GM19397 (cell line): ENCODE measurements around the gene NAXE.
A peak's percentile ranks its signal among the peaks of the same experiment; 100 is the strongest.
"Not testable (repeated sequence)": the region's sequence is repeated elsewhere in the genome, so short reads cannot be mapped to it uniquely, and the experiment has no call there.

Experiments
- ATAC-seq: cut with Tn5 transposase; IDR thresholded peaks from one replicate; pipeline ENCODE4 v1.9.1; 2021; ENCODE audit warnings: mild to moderate bottlenecking, moderate library complexity; ENCODE audit not compliant: unreplicated experiment

The NAXE gene

DNA sequence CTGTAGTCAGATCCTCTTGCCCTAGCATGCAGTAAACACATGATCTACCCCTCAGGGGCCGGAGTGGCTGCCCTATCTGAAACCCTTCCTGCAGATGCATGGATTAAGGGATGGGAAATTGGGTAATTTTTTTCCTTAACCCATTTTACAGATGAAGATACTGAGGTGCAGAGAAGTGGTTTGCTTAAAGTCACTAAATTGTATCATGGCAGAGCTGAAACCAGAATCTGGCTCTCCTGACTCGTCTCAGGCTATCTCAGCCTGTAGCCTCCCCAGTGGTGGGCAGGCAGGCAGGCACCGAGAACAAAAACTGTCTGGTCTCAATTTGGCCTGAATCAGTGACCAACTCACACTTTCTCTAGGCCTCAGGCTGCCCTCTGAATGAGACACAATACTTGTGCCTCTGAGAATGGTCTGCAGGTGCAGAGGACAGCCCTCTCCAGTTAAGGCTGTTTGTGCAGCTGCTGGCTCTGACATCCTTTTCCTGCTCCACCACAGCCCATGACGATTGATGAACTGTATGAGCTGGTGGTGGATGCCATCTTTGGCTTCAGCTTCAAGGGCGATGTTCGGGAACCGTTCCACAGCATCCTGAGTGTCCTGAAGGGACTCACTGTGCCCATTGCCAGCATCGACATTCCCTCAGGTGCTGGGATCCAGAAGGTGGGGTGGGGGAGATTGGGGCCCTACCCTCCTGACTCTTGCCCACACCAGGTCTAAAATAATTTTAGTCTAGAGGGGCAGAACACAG lies 1.5 kb downstream of the NAXE start:
- no peak for ATAC-seq

DNA sequence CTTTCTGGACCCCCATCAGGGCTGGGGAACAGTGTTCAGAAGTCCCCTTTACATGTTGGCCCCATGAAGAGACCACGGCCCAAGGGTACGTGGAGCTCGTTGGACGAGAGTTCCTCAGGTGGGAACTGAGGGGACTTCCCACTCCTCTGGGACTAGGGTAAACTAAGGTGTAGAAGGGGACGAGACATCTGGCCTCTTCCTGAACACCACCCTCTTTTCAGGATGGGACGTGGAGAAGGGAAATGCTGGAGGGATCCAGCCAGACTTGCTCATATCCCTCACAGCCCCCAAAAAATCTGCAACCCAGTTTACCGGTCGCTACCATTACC lies 2.0 kb downstream of the NAXE start:
- no peak for ATAC-seq

DNA sequence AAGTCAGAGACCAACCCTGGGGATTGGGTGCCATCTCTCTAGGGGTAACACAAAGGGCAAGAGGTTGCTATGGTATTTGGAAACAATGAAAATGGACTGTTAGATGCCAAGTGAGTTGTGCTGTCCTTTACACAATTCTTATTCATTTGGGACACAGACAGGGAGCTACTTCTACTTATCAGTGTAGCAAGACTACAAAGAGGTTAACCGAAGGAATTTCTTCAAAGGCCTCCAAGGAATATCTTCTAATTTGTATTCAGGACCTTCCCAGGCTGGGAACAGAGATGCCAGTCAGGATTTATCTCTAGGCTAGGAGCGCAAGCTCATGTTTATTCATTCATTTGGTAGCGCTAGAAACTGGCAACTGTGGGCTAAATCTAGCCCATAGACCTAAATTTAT lies 2.6 kb downstream of the NAXE start:
- ATAC-seq = no peak

DNA sequence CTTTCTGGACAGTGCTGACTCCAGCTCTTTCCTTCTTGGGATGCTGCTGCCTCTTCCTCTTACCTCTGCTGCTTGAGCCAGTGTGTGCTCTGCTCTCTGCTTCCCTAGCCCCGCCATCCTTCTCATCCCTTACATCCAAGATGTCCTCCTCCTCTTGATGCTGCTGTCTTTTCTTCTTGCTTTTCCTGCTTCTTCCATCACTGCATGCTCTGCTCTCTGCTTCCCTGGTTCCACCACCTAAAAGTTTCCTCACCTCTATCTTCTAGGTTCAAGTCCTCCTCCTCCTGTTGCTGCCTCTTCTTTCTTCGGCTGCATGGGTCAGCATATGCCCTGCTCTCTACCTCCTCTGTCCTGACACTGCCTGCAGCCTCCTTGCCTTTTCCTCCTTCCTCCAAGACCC lies 3.4 kb downstream of the NAXE start:
- ATAC-seq = no peak

DNA sequence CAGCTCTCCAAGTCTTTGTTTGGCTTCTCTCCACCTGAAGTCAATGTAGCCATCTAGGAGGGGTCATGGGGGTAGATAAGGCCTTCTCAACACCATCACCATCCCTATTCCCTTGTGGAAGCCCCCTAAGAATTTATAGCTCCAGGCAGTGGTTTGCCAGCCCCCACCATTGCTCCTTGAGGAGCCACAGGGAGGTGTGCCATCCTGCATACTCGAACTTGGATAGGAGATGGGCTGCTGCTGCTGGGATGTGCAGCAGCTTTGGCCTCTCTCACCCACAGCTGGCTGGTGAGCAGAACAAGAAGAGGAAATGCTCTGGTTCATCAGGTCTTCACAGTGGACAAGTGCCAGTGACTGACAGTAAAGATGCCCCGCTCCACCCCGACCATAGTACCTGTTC lies 4.8 kb downstream of the NAXE start:
- ATAC-seq = no peak

DNA sequence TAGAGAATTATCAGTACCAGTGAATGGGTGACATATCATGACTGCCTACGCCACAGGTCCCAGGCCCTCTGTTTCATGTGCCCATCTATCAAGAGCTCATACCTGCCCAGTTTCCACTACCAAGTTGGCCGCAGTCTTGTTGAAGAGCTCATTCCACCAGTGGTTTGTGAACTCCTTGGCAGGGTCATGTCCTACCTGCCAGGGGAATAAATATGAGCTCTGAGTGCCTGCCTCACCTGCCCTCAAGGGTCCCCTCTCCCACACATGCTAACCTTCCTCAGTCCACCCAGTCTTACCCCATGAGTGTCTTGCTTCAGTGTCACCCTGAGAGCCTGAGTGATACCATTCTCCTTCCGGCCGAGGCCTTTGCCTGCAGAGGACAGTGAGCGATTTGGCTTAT lies 6.5 kb downstream of the NAXE start:
- no peak for ATAC-seq

DNA sequence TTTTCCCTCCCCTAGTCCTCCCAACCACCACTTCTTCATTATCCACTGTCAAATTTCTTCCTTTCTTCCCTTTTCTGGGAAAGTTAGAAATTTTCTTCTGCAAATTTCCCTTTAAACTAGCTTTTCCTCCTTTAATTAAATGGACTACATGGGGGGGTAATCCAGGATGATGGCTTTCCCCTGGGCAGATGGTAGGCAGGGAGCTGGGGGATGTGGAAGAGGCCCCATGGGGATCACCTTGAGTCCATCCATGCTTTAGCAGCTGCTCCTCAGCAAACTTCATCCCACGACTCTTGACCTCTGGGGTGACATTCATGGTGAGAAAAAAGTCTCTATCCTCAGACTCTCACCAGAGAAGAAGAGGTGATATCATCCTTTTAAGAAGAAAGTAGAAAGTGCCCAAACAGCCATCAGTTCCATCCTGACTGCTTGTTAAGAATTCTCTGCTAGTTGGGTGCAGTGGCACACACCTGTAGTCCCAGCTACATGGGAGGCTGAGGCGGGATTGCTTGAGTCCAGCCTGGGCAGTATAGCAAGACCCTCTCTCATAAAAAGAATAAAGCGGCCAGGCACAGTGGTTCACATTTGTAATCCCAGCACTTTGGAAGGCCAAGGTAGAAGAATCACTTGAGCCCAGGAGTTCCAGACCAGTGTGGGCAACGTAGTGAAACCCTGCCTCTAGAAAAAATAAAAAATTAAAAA lies 7.3 kb downstream of the NAXE start:
- ATAC-seq = no peak

DNA sequence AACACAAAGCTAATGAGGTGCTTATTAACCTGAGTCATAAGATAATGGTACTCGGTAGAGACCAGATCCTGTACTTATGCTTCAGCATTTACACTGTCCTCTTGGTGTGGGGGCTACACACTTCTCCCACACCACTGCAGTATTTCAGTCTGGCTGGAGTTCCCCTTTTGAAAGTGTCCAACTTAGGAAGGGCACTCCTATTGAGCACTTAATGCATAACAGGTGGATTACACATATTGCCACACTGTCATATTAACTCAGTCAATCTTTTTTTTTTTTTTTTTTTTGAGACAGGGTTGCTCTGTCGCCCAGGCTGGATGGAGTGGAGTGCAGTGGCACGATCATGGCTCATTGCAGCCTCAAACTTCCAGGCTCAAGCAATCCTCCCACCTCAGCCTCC lies 8.2 kb downstream of the NAXE start:
- no peak for ATAC-seq

DNA sequence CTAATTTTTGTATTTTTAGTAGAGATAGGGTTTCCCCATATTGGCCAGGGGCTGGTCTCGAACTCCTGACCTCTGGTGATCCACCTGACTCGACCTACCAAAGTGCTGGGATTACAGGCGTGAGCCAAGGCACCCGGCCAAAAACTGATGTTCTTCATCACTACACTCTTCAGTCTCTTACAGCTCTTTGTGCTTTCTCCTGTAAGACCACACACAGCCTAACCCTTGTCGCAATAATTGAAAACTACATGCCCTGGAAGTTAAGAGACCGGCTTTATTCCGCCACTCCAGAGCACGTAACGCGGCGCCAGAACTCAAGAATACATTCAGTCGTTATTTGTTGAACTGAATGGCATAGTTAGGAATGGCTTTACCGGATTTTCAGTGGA lies 9.2 kb downstream of the NAXE start:
- ATAC-seq = no peak

DNA sequence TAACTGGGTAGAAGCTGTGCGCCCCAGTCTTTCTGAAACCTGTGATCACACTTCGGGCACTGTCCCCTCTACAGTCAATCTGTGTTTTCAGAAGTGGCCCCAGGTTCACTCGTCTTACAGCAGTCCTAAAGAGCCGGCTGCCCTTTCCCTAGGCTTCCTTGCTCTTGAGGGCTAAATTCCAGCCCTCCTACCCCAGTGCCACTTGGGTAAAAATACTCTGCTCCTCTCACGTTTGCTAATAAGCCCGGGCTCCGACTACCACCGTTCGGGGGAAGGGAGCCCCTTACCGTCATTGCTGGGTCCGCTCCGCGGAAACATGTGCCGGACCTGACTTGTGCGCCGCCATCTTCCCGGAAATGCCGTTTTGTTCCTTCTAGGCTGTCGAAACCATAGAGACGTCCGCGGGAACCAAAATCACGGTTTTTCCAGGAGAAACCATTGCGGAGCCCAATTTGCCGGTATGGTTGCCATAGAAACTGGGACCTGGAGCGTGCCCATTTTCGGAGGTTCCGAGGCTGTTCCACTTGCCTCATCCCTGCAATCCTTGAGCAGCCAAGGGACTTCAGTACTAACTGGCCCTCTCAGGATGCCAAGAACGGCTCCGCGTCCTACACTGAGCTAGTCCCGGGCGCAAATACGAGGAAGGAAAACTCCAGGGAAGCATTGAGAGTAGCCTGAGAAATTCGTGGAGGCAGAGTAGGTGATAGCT lies 9.7 kb downstream of the NAXE start, which contains the start of gene GPATCH4:
Gene GPATCH4 (minus strand): TSS at position 358 of the 709 bp plus-strand sequence.
- ATAC-seq = peak; percentile 67

DNA sequence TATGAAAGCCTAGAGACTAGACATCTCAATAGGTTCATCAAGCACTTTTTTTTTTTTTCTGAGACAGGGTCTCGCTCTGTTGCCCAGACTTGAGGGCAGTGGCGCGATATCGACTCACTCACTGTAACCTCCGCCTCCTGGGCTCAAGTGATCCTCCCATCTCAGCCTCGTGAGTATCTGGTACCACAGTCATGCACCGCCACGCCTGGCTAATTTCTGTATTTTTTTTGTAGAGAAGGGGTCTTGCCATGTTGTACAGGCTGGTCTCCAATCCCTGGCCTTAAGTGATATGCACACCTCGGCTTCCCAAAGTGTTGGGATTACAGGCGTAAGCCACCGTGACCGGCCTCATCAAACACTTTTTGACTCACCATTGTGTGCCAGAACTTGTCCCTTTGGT lies 10.3 kb downstream of the NAXE start:
- ATAC-seq = no peak

DNA sequence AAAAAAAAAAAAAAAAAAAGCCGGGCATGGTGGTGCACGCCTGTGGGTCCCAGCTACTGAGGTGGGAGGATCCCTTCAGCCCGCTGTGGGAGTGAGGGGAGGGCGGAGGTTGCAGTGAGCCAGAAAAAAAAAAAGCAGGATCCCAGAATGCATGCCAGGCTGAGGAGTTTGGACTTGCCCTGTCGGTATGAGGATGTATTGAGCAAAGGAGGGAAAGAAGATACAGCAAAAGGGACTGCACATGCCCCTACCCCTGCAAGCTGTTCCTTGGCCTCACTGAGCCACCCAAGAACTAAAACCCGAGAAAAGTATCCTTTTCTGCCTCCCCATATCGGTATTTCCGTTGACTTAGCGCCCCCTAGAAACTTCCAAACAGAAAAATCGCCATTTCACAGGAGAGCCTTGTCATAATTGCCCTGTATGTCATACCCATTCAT lies 11.0 kb downstream of the NAXE start:
- no peak for ATAC-seq

DNA sequence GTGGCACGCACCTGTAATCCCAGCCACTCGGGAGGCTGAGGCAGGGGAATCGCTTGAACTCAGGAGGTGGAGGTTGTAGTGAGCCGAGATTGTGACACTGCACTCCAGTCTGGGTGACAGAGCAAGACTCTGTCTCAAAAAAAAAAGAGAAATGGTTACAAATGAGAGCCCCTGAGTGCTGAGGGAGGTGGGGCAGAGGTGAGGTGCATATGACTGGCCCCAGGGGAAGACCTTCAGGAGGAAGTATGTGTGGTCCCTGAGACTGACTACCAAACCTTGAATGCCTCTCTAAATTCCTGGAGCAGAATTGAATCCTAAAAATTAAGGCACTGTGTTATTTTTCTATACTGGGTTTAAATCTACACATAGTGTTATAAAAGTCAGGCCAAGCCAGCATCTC lies 15.8 kb downstream of the NAXE start:
- ATAC-seq = not testable (repeated sequence)

DNA sequence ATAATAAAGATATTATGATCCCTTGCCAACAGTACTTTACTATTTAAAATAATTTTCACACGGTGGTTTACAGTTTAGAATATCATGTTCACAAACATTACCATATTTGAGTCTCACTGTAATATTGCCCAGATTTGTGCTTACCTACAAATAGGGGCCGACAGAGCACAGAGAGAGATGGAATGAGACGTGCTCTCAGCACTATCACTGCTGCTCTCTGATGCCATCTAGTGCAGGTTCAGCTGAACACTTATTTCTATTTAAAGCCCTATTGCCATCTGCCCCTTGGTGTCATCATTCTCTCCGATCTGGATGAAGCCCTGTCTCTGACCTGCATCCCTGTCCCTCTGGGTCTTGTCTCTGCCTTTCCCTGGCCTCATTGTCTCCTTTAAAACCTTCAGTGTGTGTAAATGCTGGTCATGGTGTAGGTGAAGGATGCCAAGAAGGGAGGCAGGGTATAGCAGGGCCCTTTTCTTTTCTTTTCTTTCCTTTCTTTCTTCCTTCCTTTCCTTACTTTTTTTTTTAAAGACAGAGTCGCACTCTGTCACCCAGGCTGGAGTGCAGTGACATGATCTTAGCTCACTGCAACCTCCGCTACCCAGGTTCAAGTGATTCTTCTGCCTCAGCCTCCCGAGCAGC lies 16.6 kb downstream of the NAXE start:
- no peak for ATAC-seq

DNA sequence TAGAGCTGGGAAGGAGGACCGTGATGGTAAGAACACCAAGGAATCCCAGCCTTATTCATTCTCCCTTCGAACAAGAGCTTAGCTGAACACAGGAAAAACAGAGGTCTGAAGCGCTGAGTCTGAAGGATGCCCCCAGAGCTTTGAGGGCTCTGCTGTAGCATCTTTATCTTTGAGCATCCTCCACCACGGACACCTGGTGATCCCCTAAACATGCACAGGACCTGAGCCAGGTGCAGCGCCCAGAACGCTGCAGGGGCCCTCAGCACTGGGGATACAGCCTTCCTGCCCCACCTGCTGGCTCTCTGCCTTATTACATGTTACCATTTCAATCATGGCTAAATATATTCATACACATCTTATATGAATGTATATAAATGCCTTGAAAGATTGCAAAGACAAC lies 17.4 kb downstream of the NAXE start:
- ATAC-seq = no peak

DNA sequence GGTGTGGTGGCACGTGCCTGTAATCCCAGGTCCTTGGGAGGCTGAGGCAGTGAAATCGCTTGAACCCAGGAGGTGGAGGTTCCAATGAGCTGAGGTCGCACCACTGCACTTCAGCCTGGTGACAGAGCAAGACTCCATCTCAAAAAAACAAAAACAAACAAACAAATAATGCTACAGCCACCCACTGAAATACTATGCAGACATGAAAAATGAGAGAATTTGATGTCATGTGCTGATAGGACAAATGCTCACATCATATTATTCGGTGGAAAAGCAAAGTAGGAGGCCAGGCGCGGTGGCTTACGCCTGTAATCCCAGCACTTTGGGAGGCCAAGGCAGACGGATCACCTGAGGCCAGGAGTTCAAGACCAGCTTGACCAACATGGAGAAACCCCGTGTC lies 18.5 kb downstream of the NAXE start:
- ATAC-seq = not testable (repeated sequence)

DNA sequence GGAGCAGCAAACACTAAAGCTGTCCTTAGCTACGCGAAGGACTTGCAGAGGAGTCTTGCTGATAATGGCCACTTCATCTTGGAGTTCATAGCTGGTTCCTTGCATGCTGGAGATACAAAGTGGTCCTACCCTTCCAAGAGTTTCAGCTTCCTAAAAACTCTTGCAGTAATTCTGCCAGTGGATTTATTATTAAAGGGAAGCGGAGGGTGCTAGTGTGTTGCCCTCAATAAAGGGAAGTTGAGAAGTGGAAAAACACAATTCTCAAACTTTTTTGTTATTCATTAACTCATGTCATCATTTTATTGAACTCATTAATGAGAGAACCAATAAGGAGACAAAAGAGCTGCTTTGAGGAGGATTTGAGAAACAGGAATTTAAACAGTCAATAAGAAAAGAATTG lies 21.1 kb downstream of the NAXE start:
- no peak for ATAC-seq

DNA sequence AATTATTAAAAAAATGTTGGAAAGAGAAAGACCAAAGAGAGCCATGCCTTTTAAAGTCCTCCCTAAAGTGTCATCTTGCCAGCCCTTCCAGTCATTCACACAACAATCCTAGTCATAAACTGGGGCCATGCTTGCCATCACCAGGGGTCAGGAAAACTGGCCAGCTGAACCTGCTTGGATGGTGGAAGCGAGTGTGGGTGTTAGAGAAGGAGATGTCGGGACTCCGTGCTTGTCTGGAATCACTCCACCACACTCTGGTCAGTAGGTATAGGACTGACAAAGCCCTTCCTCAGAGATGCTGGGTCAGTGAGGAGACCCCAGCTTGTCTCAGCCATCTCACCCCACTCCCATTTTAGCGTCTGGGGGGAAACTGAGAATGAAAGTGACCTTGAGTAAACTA lies 24.4 kb downstream of the NAXE start:
- ATAC-seq = no peak

DNA sequence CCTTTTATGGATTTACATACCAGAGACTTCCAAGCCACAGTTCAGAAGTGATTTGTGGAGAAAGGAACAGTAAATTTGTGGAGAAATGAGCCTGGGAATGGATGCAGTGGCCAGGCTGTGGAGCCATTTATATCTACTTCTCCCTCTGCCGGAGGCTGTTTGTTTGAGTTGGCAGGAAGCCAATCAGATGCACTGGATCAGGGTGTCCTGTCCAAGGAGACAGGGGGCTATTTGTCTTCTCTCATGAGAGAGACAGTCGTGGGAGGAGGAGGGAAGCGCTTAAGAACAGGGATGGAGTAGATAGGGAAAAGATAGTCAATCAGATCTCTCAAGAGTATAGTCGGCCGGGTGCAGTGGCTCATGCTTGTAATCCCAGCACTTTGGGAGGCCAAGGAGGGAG lies 24.9 kb downstream of the NAXE start:
- no peak for ATAC-seq

DNA sequence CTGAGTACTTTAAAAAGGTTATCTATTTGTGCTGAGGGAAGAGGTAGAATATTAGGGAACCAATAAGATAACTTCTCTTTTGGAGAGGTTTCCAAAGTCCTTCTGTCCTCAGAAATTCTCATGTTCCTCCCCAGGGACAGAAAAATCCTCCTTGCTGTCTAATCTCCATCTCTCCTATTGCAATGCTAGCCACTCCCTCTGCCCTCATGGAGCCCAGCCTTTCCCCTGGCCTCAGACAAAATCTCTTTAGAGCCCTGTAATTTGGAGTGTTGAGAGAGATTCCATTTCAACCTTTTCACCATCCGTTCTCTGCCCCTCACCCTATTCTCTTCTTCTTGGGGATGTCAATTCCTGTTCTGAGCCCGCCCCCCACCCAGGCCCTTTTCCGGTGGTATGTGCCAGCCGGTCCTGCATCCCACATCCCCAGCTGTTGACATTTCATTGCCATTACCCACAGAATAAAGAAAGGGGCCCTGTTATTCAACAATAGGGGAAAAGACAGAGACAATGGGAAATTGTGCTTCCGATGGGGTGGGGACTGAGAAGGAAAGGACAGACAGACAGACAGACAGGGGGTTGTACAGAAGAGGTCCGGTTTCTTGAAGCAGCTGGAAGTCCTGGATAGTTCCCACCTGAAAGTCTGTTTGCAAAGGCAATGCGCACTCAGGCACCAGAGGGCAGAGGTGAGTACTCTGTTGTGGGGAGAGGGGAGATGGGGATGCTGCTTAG lies 27.4 kb downstream of the NAXE start, which contains the start of gene HAPLN2:
Gene HAPLN2 (plus strand): TSS at position 563 of the 729 bp plus-strand sequence. CDS start 4,076 bp downstream, outside the sequence.
- ATAC-seq = no peak

DNA sequence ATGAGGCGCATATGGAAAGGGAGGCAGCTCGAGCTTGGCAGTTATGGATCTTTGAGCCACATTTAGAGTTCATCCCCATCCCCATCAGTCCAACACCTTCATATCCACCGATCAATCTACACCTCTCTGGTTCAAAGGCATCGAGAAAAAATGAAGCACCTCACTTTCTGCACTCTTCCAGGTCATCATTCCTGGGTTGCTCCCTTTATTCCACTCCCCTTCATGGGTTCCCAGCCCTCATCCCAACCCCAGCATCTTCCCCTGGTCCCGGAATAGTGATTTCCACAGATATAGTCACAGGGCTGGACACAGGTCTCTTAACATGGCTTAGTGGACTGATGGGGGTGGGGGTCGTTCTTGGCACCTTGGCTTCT lies 28.0 kb downstream of the NAXE start:
- no peak for ATAC-seq
